Caco-2 (cell line): ENCODE measurements around the gene ADAM17. TPM values are rescaled to one million over a fixed set of nuclear protein-coding genes. Genes with fewer than 3 reads are reported as not detected.

Experiments used
- BruUV-seq: library from RNA; stranded (reverse); fragments of 400-500 nt; replicated peaks from 2 replicates; lab custom pipeline; 2021; lab: Mats Ljungman, UMichigan
- CTCF ChIA-PET: fragments of 300-600 bp; sonication (Branson Sonifier 250); formaldehyde crosslinking; loops from one replicate; lab custom pipeline; 2022; ENCODE audit warnings: antibody characterized with exemption; lab: Charles Lee
- POLR2A ChIA-PET: fragments of 300-600 bp; sonication (Branson Sonifier 250); formaldehyde crosslinking; loops from one replicate; lab custom pipeline; 2022; ENCODE audit warnings: antibody characterized with exemption; lab: Charles Lee
- DNase-seq, 2 experiments: peaks; one replicate each; pipeline versions ENCODE4 v3.0.0 to v3.0.0-alpha.2; 2020 to 2022
- H3K27me3 ChIP-seq: replicated peaks from 2 replicates; pipeline ENCODE4 v1.6.0; 2011; ENCODE audit warnings: low read length; ENCODE audit not compliant: control insufficient read depth, insufficient read depth
- H3K36me3 ChIP-seq: 2 replicates; pipeline ENCODE4 v1.5.1; 2011; ENCODE audit warnings: low read length; ENCODE audit not compliant: control insufficient read depth, insufficient read depth
- H3K4me1 ChIP-seq: fragments of 250-450 bp; sonication (Bioruptor Pico); 2 replicates; pipeline ENCODE4 v1.5.1; 2020; ENCODE audit warnings: mild to moderate bottlenecking
- H3K4me3 ChIP-seq: 2 replicates; pipeline ENCODE4 v1.5.1; 2011; ENCODE audit warnings: low read depth, mild to moderate bottlenecking, control low read depth, low read length
- H3K9me3 ChIP-seq: fragments of 250-450 bp; sonication (Bioruptor Pico); 2 replicates; pipeline ENCODE4 v1.5.1; 2020; ENCODE audit warnings: mild to moderate bottlenecking, moderate library complexity
- H3K27ac Mint-ChIP-seq: one replicate; pipeline ENCODE4 v1.8.0; 2022; ENCODE audit warnings: mixed read lengths; ENCODE audit not compliant: unreplicated experiment
- H3K27me3 Mint-ChIP-seq: one replicate; pipeline ENCODE4 v1.8.0; 2022; ENCODE audit warnings: mixed read lengths; ENCODE audit not compliant: insufficient read depth, unreplicated experiment
- H3K36me3 Mint-ChIP-seq: one replicate; pipeline ENCODE4 v1.8.0; 2022; ENCODE audit warnings: mild to moderate bottlenecking, mixed read lengths; ENCODE audit not compliant: insufficient read depth, unreplicated experiment
- H3K4me1 Mint-ChIP-seq: one replicate; pipeline ENCODE4 v1.8.0; 2022; ENCODE audit warnings: low read depth, mixed read lengths; ENCODE audit not compliant: unreplicated experiment
- H3K4me3 Mint-ChIP-seq: one replicate; pipeline ENCODE4 v1.8.0; 2022; ENCODE audit warnings: mild to moderate bottlenecking, moderate library complexity, mixed read lengths; ENCODE audit not compliant: unreplicated experiment
- H3K9me3 Mint-ChIP-seq: one replicate; pipeline ENCODE4 v1.8.0; 2022; ENCODE audit warnings: mixed read lengths; ENCODE audit not compliant: unreplicated experiment
- CTCF ChIP-seq, 2 experiments: fragments of 200-600 bp in 1 of 2; IDR thresholded peaks; 1 replicate in 1 of 2; 2 replicates in 1 of 2; pipeline versions ENCODE4 v1.5.1 to v1.8.0; 2011 to 2022; ENCODE audit warnings: antibody characterized with exemption in 1 of 2, control low read depth in 1 of 2, inconsistent platforms in 1 of 2, low read depth in 1 of 2, low read length in 1 of 2, mild to moderate bottlenecking in 1 of 2, moderate library complexity in 1 of 2; ENCODE audit not compliant: insufficient read depth in 1 of 2, severe bottlenecking in 1 of 2, unreplicated experiment in 1 of 2
- intact Hi-C: fragments of 100-400 bp; cut with micrococcal nuclease; formaldehyde crosslinking; loops from one replicate; pipeline ENCODE4 v1.10.0; 2022; ENCODE audit not compliant: unreplicated experiment
- total RNA-seq: library from RNA; stranded (reverse); gene quantifications from 2 replicates; pipeline ENCODE4 v1.2.3, GENCODE V29; 2022

Gene ADAM17
- total RNA-seq, 1 experiment from 2014 or later, result 40.5 TPM

GRCh38 chr2:9565436-9566153 lies 10.0 kb upstream of the ADAM17 start:
- no peak for DNase-seq
- H3K4me3 Mint-ChIP-seq, result no peak overlapping the region
- no peaks in the 10 kb centered on the region for H3K4me1 Mint-ChIP-seq
- CTCF ChIA-PET, result no interaction called here
- Histone ChIP-seq H3K27me3 (no peaks in the 10 kb centered on the region), H3K9me3 (no peaks in the 10 kb centered on the region), H3K4me1 (peaks cover 3% of the 10 kb centered on the region; the same call in 1 of the 2 replicates), H3K36me3 (no peaks in the 10 kb centered on the region), H3K4me3 (no peak overlapping the region)
- intact Hi-C loops, result no loop called here
- H3K9me3 Mint-ChIP-seq, result no peaks in the 10 kb centered on the region
- BruUV-seq, result no TSS peak
- no peak for TF ChIP-seq CTCF (IDR thresholded peaks at IDR 0.05; ENCODE audit: insufficient read depth in 1 of 2, low read depth in 1 of 2, low read length in 1 of 2, severe bottlenecking in 1 of 2, unreplicated experiment in 1 of 2)
- no peak overlapping the region for H3K27ac Mint-ChIP-seq
- POLR2A ChIA-PET, result interaction anchor here (0.6 kb wide), 1 partner anchor 234 kb away, joined by 3 read pairs; no protein-coding TSS in a partner anchor
- no peaks in the 10 kb centered on the region for H3K36me3 Mint-ChIP-seq
- no peaks in the 10 kb centered on the region for H3K27me3 Mint-ChIP-seq

- no peaks in the 10 kb centered on the region for H3K36me3 ChIP-seq
- H3K27ac Mint-ChIP-seq, result no peak overlapping the region
- intact Hi-C loops, result no loop called here
- BruUV-seq, result no TSS peak
- CTCF ChIA-PET, result no interaction called here
- H3K4me1 Mint-ChIP-seq, result peaks cover 6% of the 10 kb centered on the region
- DNase-seq, result no peak
- H3K9me3 ChIP-seq, result no peaks in the 10 kb centered on the region
- no peak for TF ChIP-seq CTCF (IDR thresholded peaks at IDR 0.05; ENCODE audit: insufficient read depth in 1 of 2, low read depth in 1 of 2, low read length in 1 of 2, severe bottlenecking in 1 of 2, unreplicated experiment in 1 of 2)
- no peaks in the 10 kb centered on the region for H3K9me3 Mint-ChIP-seq
- peaks cover 17% of the 10 kb centered on the region for H3K36me3 Mint-ChIP-seq
- no peak overlapping the region for H3K4me3 ChIP-seq
- peaks cover 14% of the 10 kb centered on the region for H3K4me1 ChIP-seq
- H3K27me3 ChIP-seq, result no peaks in the 10 kb centered on the region
- POLR2A ChIA-PET, result no interaction called here
- no peaks in the 10 kb centered on the region for H3K27me3 Mint-ChIP-seq
- no peak overlapping the region for H3K4me3 Mint-ChIP-seq
Measured at GRCh38 chr2:9560628-9561027, 5.0 kb upstream of the ADAM17 start.

GRCh38 chr2:9558948-9559381 lies 3.3 kb upstream of the ADAM17 start:
- Mint-ChIP-seq H3K27ac (peak overlapping the region; percentile 85), H3K4me1 (peaks cover 17% of the 10 kb centered on the region), H3K36me3 (peaks cover 29% of the 10 kb centered on the region), H3K4me3 (peak overlapping the region; percentile 46), H3K27me3 (no peaks in the 10 kb centered on the region), H3K9me3 (no peaks in the 10 kb centered on the region)
- ChIA-PET CTCF (no interaction called here), POLR2A (interaction anchor here (0.5 to 1.4 kb wide), 2 partner anchors 70 to 72 kb away, joined by 3 to 8 read pairs; partner anchors contain the start of gene YWHAQ)
- no peaks in the 10 kb centered on the region for H3K9me3 ChIP-seq
- H3K36me3 ChIP-seq, result no peaks in the 10 kb centered on the region
- H3K27me3 ChIP-seq, result no peaks in the 10 kb centered on the region
- no peak overlapping the region for H3K4me3 ChIP-seq
- intact Hi-C loops, result loop anchor here (5.0 kb wide), 1 partner anchor 137 kb away; the partner anchor contains the start of genes CPSF3 and ITGB1BP1
- peaks cover 16% of the 10 kb centered on the region for H3K4me1 ChIP-seq
- no TSS peak for BruUV-seq
- peak; percentile 50 to 72 for DNase-seq
- TF ChIP-seq CTCF (IDR thresholded peaks at IDR 0.05; ENCODE audit: insufficient read depth in 1 of 2, low read depth in 1 of 2, low read length in 1 of 2, severe bottlenecking in 1 of 2, unreplicated experiment in 1 of 2), result no peak
